ENCODE data around the gene ZNF749.
"Not testable (repeated sequence)": the region's sequence is repeated elsewhere in the genome, so short reads cannot be mapped to it uniquely, and the experiment has no call there.

ZNF749 gene

DNA sequence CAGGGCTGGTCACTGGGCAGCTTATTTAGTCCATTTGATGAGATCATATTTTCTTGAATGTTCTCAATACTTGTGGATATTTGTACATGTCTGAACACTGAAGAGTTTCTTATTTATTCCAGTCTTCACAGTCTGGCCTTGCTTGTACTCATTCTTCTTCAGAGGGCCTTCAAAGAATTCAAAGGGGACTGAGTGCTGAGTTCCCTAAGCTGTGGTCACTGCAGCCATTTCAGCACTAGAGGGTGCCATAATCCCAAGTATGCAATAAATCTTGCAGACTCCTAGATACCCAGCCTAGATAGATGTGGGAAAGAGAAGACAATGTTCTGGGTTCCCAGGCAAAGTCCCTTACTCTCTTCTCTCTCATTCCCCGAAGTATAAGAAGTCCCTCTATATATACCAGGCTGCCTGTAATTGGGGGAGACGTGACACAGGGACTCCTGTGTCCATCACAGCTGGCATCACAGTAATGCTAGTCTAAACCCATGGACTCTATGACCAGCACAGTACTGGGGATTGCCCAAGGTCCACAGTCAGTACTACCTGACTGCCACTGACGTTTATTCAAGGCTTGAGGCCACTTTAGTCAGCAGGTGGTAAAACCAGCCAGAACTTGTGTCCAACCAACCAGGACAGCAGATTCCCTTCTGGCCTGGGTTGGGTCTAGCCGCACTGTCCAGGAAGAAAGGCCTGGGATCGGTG is 30.7 kb downstream of the ZNF749 start:
- in situ Hi-C loops (cut with MboI; ENCODE audit: low sequenced_read_pairs, unreplicated experiment): no loop called here
- peak; percentile 37 for DNase-seq (ENCODE audit: low spot score)
- TF ChIP-seq, protein P1, sequence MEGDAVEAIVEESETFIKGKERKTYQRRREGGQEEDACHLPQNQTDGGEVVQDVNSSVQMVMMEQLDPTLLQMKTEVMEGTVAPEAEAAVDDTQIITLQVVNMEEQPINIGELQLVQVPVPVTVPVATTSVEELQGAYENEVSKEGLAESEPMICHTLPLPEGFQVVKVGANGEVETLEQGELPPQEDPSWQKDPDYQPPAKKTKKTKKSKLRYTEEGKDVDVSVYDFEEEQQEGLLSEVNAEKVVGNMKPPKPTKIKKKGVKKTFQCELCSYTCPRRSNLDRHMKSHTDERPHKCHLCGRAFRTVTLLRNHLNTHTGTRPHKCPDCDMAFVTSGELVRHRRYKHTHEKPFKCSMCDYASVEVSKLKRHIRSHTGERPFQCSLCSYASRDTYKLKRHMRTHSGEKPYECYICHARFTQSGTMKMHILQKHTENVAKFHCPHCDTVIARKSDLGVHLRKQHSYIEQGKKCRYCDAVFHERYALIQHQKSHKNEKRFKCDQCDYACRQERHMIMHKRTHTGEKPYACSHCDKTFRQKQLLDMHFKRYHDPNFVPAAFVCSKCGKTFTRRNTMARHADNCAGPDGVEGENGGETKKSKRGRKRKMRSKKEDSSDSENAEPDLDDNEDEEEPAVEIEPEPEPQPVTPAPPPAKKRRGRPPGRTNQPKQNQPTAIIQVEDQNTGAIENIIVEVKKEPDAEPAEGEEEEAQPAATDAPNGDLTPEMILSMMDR (IDR thresholded peaks at IDR 0.05; ENCODE audit: borderline replicate concordance, control extremely low read depth, extremely low read depth, insufficient read depth, missing control alignments): peak; percentile 44

DNA sequence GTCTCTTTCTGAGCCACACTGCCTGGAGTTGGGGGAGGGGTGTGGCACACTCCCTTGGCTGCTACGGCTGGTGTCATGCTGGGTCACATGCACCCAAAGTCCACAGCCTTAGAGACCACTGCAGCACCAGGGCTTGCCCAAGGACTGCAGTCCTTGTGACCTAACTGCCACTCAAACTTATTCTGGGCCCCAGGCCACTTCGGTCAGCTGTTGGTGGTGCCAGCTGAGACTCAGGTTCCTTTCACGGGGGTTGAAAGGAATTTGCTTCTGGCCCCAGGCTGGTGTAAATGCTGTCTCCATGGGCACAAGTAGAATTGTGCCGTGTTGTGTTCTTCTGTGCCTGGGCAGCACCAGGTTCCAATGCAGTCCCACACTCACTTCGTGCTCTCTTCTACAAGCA is 31.4 kb downstream of the ZNF749 start:
- in situ Hi-C loops (cut with MboI; ENCODE audit: low sequenced_read_pairs, unreplicated experiment): no loop called here
- TF ChIP-seq, protein P1 (IDR thresholded peaks at IDR 0.05; ENCODE audit: borderline replicate concordance, control extremely low read depth, extremely low read depth, insufficient read depth, missing control alignments): no peak
- DNase-seq (ENCODE audit: low spot score): no peak

DNA sequence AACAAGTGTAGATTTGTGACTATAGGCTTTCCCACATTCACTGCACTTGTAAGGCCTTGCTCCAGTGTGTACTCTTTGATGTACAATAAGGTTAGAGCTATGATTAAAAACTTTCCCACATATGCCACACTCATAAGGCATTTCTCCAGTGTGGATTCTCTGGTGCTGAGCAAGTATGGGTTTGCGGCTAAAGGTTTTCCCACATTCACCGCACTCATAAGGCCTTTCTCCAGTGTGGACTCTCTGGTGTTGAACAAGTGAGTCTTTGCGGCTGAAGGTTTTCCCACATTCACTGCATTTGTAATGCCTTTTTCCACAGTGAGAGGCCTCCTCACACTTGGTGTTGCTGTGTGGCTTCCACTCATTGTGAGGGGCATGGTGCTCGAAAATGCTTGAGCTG is 38.5 kb downstream of the ZNF749 start:
- TF ChIP-seq, protein P1 (IDR thresholded peaks at IDR 0.05; ENCODE audit: borderline replicate concordance, control extremely low read depth, extremely low read depth, insufficient read depth, missing control alignments): no peak
- in situ Hi-C loops (cut with MboI; ENCODE audit: low sequenced_read_pairs, unreplicated experiment): no loop called here
- no peak for DNase-seq (ENCODE audit: low spot score)

DNA sequence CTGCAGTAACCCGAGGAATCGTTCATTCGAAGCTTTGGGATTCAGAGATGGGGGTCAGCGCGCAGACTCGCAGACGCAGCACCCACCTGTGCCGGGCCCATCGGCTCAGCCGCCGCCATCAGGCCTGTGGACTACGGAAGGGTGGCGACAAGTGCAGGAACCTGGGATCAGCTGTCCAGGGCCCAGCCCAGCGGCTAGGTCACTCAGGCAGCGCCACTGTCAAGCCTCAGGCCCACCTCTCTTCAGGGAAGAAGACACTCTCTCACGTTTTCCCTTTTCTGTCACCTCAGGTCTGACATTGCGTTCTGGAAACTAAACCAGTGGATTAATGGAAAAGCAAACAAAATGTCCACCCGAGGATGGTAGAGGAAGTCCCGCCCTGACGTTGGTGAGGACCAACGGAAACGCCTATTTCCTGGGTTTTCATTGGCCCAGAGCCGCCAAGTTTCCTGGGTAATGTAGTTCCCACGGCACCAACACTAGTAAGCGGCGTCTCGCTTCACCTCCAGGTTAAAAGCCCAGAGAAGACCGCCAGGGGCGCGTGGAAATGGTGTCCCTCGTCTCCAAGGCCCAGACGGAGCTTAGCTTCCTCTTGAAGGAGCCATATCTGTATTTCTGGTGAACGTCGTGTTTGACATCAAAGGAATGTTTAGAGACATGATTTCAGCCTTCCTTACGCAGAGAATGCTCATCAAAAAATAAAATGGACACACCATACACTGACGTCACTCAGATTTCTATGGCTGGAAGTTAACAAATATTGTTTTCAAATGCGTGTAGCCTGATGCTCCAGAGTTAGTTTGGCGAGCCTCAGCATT is 42.3 kb downstream of the ZNF749 start, which contains the start of gene ZNF772:
Gene ZNF772 (minus strand): TSS at position 376 of the 818 bp plus-strand sequence. CDS start 257 bp downstream, at position 119.
- peak; percentile 92 for DNase-seq (ENCODE audit: low spot score)
- in situ Hi-C loops (cut with MboI; ENCODE audit: low sequenced_read_pairs, unreplicated experiment): no loop called here
- TF ChIP-seq, protein P1 (IDR thresholded peaks at IDR 0.05; ENCODE audit: borderline replicate concordance, control extremely low read depth, extremely low read depth, insufficient read depth, missing control alignments): peak; percentile 55

DNA sequence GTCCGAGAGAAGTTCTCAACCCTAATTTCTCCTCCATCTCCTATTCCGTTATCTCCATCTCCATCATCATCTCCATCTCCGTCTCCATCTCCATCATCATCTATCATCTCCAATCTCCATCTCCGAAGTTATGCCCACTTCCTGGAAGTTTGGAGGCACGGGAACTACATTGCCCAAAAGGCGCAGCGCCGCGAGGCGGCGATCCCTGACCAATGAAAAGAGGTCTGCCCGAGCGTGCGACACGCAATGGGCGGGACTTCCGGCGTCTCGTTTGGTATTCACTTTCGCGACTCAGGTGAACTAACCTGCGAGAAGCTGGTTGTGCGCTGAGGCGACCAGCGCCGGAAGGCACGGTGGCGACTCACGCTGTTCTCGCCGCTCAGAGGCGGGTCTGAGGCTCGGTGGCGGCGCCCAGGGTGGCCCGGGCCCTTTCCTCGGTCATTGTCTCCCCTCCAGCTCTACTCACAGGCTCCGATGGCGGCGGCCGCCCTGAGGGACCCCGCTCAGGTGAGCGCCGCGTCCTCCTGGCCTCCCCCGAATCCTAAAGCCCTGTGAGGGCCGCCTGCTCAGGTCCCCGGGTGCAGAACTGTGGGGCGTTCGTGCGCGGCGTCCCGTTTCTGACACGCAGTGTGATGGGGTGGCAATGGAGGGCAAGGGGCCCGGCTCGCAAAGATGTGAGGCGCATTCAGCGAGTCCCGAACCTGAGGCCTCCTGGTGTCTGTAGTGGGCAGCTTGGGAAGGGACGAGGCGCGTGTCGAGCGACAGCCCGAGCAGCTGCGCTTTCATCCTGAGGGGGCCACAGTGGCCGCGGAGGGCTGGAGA is 52.6 kb downstream of the ZNF749 start, which contains the start of gene ZNF419:
Gene ZNF419 (plus strand): TSS at position 274 of the 822 bp plus-strand sequence. CDS start 201 bp downstream, at position 475.
- in situ Hi-C loops (cut with MboI; ENCODE audit: low sequenced_read_pairs, unreplicated experiment): not testable (repeated sequence)
- peak; percentile 92 for DNase-seq (ENCODE audit: low spot score)

DNA sequence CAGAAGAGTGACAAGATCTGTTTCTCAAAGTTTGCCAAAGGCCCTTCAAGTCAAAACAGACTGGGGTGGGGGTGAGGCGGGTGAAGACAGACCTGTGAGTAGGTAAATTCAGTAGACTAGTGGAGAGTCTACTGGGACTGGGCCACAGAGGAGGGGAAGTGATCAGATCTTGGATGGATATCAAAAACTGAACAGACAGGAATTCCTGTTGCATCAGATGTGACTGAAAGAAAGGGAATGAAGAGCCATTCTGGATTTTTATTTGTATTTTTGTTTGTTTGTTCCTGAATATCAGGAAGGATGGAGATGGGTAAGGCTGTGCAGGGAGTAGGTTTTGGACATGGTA is 53.1 kb downstream of the ZNF749 start:
- DNase-seq (ENCODE audit: low spot score); in situ Hi-C loops (cut with MboI; ENCODE audit: low sequenced_read_pairs, unreplicated experiment): not testable (repeated sequence)
